Activated naive CD4-positive, alpha-beta T cell treated with anti-CD3 and anti-CD28 coated beads, Interleukin-2, amount 50 U/mL, for 72 hours (primary cell): Measurements from ENCODE around the gene ONECUT1. TPM values are rescaled to one million over a fixed set of nuclear protein-coding genes. Genes with fewer than 3 reads are reported as not detected.
A peak's percentile ranks its signal among the peaks of the same experiment; 100 is the strongest.

Experiments used
- ATAC-seq, 2 donors: fragments of 150-1000 bp; cut with Tn5 transposase; 2 replicates each; pipeline ENCODE4 v1.10.0; 2021; ENCODE audit warnings: mild to moderate bottlenecking in 2 of 2, moderate library complexity in 2 of 2
- DNase-seq, 2 donors: peaks; one replicate each; pipeline ENCODE4 v3.0.0; 2021 to 2022; ENCODE audit warnings: low spot score in 2 of 2
- H3K27ac Mint-ChIP-seq, 2 donors: one replicate each; pipeline ENCODE4 v1.8.0; 2022; ENCODE audit warnings: mild to moderate bottlenecking in 2 of 2, mixed read lengths in 2 of 2
- H3K36me3 Mint-ChIP-seq, 2 donors: one replicate each; pipeline ENCODE4 v1.8.0; 2022; ENCODE audit warnings: mixed read lengths in 2 of 2
- H3K9me3 Mint-ChIP-seq, 2 donors: one replicate each; pipeline ENCODE4 v1.8.0; 2022; ENCODE audit warnings: mixed read lengths in 2 of 2
- total RNA-seq, 2 donors: library from RNA; stranded (reverse); gene quantifications; one replicate each; pipeline ENCODE4 v1.2.3, GENCODE V29; 2022

Gene ONECUT1
- total RNA-seq, 2 donors from 2014 or later = not detected

DNA sequence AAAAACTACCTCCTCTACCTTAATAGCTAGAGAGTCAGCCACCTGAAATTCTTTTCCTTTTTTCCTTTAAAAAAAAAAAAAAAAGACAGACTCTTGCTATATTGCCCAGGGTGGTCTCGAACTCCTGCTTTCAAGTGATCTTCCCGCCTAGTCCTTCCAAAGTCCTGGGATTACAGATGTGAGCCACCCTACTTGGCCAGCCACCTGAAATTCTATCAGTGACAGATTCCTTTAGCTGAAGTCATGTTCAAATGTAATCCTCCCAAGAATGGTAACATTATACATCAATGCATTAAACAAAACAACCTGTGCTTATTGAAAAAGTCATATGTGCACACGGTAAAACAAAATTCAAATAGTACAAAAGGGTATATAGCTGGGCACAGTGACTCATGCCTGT is 59.1 kb downstream of the ONECUT1 start:
- ATAC-seq = no peak
- DNase-seq = no peak
- H3K27ac Mint-ChIP-seq = no peak overlapping the region
- H3K36me3 Mint-ChIP-seq = no peaks in the 10 kb centered on the region
- no peaks in the 10 kb centered on the region for H3K9me3 Mint-ChIP-seq

- Mint-ChIP-seq H3K9me3 (no peaks in the 10 kb centered on the region), H3K36me3 (no peaks in the 10 kb centered on the region), H3K27ac (peak overlapping the region in 1 of 2 donors; percentile 39)
- DNase-seq (no peak), ATAC-seq (no peak)
These were observed 59.5 kb downstream of the ONECUT1 start for GRCh38 chr15:52730594-52730993.

- no peak for DNase-seq
- peak overlapping the region; percentile 39 to 79 for H3K27ac Mint-ChIP-seq
- no peaks in the 10 kb centered on the region for H3K36me3 Mint-ChIP-seq
- ATAC-seq = peak; percentile 58 to 70
- H3K9me3 Mint-ChIP-seq = no peaks in the 10 kb centered on the region
These were observed 60.0 kb downstream of the ONECUT1 start for GRCh38 chr15:52730173-52730572.

DNA sequence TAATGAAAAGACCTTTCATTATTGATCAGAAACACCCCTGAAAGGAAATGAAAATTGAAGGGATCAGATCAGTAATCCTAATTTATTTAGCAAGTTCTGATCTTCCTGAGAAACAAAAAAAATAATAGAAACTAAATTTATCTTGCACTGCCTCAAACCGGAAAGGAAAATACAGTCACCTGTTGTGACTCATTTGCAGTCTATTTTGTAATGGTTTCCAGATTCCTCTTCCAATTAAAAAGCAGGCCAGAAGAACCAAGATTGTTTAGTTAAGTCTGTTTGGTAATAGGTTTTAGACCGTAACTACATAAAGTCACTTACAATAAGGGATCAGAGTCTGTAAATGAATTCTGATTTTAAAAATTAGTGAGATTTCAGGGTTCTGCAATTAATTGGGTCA is 61.2 kb downstream of the ONECUT1 start:
- no peaks in the 10 kb centered on the region for H3K9me3 Mint-ChIP-seq
- no peak for DNase-seq
- ATAC-seq = peak in 1 of 2 donors; percentile 34
- no peaks in the 10 kb centered on the region for H3K36me3 Mint-ChIP-seq
- H3K27ac Mint-ChIP-seq = peak overlapping the region in 1 of 2 donors; percentile 23

GRCh38 chr15:52727815-52728214 is 62.3 kb downstream of the ONECUT1 start:
- ATAC-seq = no peak
- no peaks in the 10 kb centered on the region for H3K9me3 Mint-ChIP-seq
- no peak for DNase-seq
- H3K36me3 Mint-ChIP-seq = no peaks in the 10 kb centered on the region
- no peak overlapping the region for H3K27ac Mint-ChIP-seq

DNA sequence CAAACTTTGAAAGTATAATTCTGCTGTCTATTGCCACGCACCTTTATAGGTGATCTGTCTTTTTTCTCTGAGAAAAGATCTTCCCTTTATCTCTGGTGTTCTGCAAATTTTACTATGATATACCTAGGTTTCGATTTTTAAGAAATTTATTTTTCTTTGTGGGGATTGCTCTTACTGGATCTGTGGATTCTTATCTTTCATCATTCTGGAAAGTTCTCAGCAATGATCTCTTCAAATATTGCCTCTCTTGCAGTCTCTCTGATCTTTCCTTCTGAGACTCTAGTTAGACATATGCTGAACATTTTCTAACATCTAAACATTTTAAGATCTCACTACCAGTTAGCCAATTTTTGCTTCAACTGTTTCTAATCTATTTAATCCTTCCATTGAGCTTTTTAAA is 63.9 kb downstream of the ONECUT1 start:
- no peaks in the 10 kb centered on the region for H3K36me3 Mint-ChIP-seq
- H3K9me3 Mint-ChIP-seq = no peaks in the 10 kb centered on the region
- ATAC-seq (no peak), DNase-seq (no peak)
- no peak overlapping the region for H3K27ac Mint-ChIP-seq

GRCh38 chr15:52718551-52718950 is 71.6 kb downstream of the ONECUT1 start:
- DNase-seq = no peak
- H3K27ac Mint-ChIP-seq = no peak overlapping the region
- no peaks in the 10 kb centered on the region for H3K9me3 Mint-ChIP-seq
- H3K36me3 Mint-ChIP-seq = no peaks in the 10 kb centered on the region
- ATAC-seq = no peak

DNA sequence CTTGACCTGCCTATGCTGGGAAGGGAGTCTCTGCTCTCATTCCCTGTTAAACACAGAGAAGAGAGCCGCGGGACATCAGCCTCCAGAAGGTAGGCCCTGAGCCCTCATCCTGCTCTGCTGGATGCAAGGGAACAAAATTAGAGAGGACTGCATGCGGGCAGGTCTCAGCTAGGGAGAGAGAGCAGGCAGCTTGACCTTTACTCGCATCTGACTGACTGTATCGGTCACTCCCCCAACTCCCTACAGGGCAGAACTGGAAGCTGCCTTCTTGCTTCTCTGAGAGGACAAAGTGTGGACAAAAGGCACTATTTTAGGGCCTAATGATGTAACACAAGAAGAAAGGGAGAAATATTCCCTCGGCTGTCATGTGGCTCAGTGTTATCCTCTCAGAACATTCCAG is 72.2 kb downstream of the ONECUT1 start:
- H3K9me3 Mint-ChIP-seq = no peaks in the 10 kb centered on the region
- ATAC-seq = no peak
- peak overlapping the region in 1 of 2 donors; percentile 74 for H3K27ac Mint-ChIP-seq
- DNase-seq = no peak
- H3K36me3 Mint-ChIP-seq = no peaks in the 10 kb centered on the region

- H3K36me3 Mint-ChIP-seq = no peaks in the 10 kb centered on the region
- DNase-seq (no peak), ATAC-seq (no peak)
- H3K9me3 Mint-ChIP-seq = no peaks in the 10 kb centered on the region
- peak overlapping the region in 1 of 2 donors; percentile 74 for H3K27ac Mint-ChIP-seq
These were observed 72.7 kb downstream of the ONECUT1 start for GRCh38 chr15:52717481-52717880.

GRCh38 chr15:52716536-52716935 is 73.6 kb downstream of the ONECUT1 start:
- ATAC-seq = no peak
- H3K27ac Mint-ChIP-seq = no peak overlapping the region
- no peaks in the 10 kb centered on the region for H3K36me3 Mint-ChIP-seq
- no peaks in the 10 kb centered on the region for H3K9me3 Mint-ChIP-seq
- DNase-seq = no peak

DNA sequence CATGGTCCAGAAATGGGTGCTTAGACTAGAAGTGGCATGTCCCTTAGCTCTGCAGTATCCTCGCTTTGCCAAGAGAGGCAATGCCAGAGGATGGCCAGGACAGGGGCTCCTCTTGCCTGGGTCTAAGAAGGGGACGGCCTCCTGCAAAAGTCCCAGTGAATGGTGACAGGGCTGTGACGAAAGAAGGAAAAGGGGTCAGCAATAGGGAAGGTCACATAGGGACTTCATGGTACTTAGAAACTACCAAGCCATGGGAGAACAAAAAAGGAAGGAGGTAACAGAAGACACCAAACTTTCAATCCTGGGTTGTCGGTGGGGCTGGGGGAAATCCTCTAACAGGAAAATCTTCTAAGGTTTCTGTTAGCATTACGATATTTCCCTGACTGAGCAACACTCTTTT is 74.7 kb downstream of the ONECUT1 start:
- no peaks in the 10 kb centered on the region for H3K36me3 Mint-ChIP-seq
- no peak overlapping the region for H3K27ac Mint-ChIP-seq
- DNase-seq (no peak), ATAC-seq (no peak)
- no peaks in the 10 kb centered on the region for H3K9me3 Mint-ChIP-seq

- no peak for DNase-seq
- no peaks in the 10 kb centered on the region for H3K9me3 Mint-ChIP-seq
- no peak overlapping the region for H3K27ac Mint-ChIP-seq
- no peaks in the 10 kb centered on the region for H3K36me3 Mint-ChIP-seq
- ATAC-seq = no peak
These were observed 75.2 kb downstream of the ONECUT1 start for GRCh38 chr15:52714968-52715367.

DNA sequence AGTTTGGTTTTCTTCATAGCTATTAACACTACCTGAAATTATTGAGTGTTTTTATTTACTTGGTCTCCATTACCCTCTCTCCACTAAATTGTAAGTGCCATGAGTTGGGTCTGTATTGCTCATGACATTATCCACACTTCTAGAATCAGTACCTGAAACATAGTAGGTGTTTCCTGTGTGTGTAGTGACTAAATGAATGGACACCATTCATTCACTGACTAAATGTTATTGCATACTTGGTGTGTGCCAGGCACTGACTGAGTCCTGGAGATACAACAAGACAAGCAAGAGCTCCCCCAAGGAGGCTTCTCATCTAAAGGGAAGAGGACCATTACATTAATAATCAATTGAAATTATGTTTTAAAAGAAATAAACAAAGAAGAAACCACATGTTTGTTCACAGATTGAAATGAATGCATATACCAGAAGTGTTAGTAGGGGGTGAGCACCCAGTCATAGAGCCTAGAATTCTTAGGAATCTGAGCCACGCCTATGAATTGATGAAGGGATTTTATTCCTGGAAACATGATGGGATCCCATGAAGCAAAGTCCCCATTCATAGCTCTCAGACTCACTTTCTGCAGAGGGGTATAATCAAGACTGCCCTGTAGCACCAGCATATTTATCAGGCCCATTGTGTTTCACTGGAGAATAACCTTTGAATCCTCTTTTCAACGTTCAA is 79.3 kb downstream of the ONECUT1 start:
- peak overlapping the region in 1 of 2 donors; percentile 82 for H3K27ac Mint-ChIP-seq
- DNase-seq (no peak), ATAC-seq (peak; percentile 91 to 97)
- H3K36me3 Mint-ChIP-seq = no peaks in the 10 kb centered on the region
- H3K9me3 Mint-ChIP-seq = no peaks in the 10 kb centered on the region

DNA sequence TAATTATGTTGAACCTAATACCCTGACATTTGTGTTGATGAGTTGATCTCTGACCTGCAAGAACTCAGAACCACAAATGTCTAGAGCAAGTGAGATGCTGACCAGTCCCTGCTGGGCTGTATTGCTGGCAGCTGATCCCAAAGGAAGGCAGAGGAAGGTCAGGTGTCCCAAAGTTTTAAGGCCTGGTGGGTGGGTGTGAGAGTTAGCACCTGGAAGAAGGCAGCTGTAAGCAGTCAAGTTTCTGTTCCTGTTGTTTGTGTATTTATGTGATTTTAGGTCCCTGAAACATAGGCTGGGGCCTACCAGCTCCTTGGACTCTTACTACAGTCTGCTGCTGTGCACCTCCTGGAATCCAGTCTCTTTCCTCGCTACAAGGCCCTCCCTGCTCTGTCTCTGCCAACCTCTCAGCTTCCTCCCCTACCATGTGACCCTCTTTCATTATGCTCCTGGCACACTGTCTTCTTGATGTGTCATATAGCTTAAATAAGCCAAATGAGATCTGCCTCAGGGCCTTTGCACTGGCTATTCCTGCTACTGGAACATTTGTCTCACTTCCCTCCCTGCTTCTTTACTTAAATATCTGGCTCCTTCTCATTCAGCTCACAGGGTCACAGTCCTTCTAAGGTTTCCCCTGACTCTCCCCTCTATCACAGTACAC is 80.0 kb downstream of the ONECUT1 start:
- Mint-ChIP-seq H3K27ac (peak overlapping the region in 1 of 2 donors; percentile 82), H3K36me3 (no peaks in the 10 kb centered on the region), H3K9me3 (no peaks in the 10 kb centered on the region)
- DNase-seq (no peak), ATAC-seq (peak; percentile 63 to 79)

- ATAC-seq = no peak
These were observed 80.8 kb downstream of the ONECUT1 start for GRCh38 chr15:52709187-52709981.

More at GRCh38 chr15:52709187-52709981, 80.8 kb downstream of the ONECUT1 start:
- H3K36me3 Mint-ChIP-seq = no peaks in the 10 kb centered on the region
- H3K9me3 Mint-ChIP-seq = no peaks in the 10 kb centered on the region
- H3K27ac Mint-ChIP-seq = peak overlapping the region in 1 of 2 donors; percentile 82
- no peak for DNase-seq
